HepG2 (cell line): Measurements from ENCODE around the gene COL8A1. TPM values are rescaled to one million over a fixed set of nuclear protein-coding genes. Genes with fewer than 3 reads are reported as not detected.

Source experiments
- ATAC-seq: fragments of 200-7000 bp; cut with Tn5 transposase; 3 replicates; pipeline ENCODE4 v1.9.1; 2020; ENCODE audit warnings: mild to moderate bottlenecking, moderate library complexity
- BruUV-seq: library from RNA; stranded (reverse); fragments of 400-500 nt; replicated peaks from 2 replicates; lab custom pipeline; 2021; lab: Mats Ljungman, UMichigan
- CTCF ChIA-PET: fragments of 300-600 bp; formaldehyde crosslinking; extraction: SDS; loops from one replicate; lab custom pipeline; 2021; ENCODE audit warnings: low total read pairs, inconsistent platforms, low intra/inter-chr PET ratio; lab: Yijun Ruan, JAX
- POLR2A ChIA-PET: fragments of 350-600 bp; sonication (Branson Sonifier 250); formaldehyde crosslinking; loops from one replicate; lab custom pipeline; 2020; ENCODE audit warnings: antibody characterized with exemption, inconsistent platforms; lab: Yijun Ruan, JAX
- DNase-seq: peaks from one replicate; pipeline ENCODE4 v3.0.0-alpha.2; 2015; ENCODE audit warnings: low spot score
- FAIRE-seq: peaks from 3 replicates; lab custom pipeline; 2011; peaks lifted over from hg19 to GRCh38; lab: Jason Lieb, UNC
- H2AFZ ChIP-seq: one replicate; pipeline ENCODE4 v1.6.1; 2011; ENCODE audit warnings: low read length, inconsistent platforms
- H3K27ac ChIP-seq: fragments of 300-600 bp; 3 replicates; pipeline ENCODE4 v1.8.0; 2011; ENCODE audit warnings: mixed run types, mild to moderate bottlenecking, mixed read lengths, low read length, inconsistent platforms; ENCODE audit not compliant: insufficient read depth; ENCODE audit errors: extremely low read length
- H3K27me3 ChIP-seq, 2 experiments: fragments of 200-600 bp in 1 of 2; 2 replicates in 1 of 2; 3 replicates in 1 of 2; pipeline versions ENCODE4 v1.6.0 to v1.8.0; 2011; ENCODE audit warnings: low read length in 2 of 2, mild to moderate bottlenecking in 2 of 2, moderate library complexity in 2 of 2, inconsistent platforms in 1 of 2; ENCODE audit not compliant: insufficient read depth in 2 of 2, control insufficient read depth in 1 of 2
- H3K36me3 ChIP-seq, 2 experiments: fragments of 200-600 bp in 1 of 2; replicated peaks in 1 of 2; 2 replicates in 1 of 2; 3 replicates in 1 of 2; pipeline versions ENCODE4 v1.5.1 to v1.8.0; 2011; ENCODE audit warnings: low read length in 2 of 2, inconsistent platforms in 1 of 2; ENCODE audit not compliant: insufficient read depth in 2 of 2, control insufficient read depth in 1 of 2
- H3K4me1 ChIP-seq: 2 replicates; pipeline ENCODE4 v1.5.1; 2012; ENCODE audit warnings: low read length, inconsistent platforms; ENCODE audit not compliant: insufficient read depth
- H3K4me2 ChIP-seq: 2 replicates; pipeline ENCODE4 v1.6.0; 2011; ENCODE audit warnings: low read depth, low read length, inconsistent platforms
- H3K4me3 ChIP-seq, 3 experiments: fragments of 200-600 bp in 1 of 3; sonication (generic), shearing (Covaris generic) in 1 of 3; replicated peaks in 1 of 3; 2 replicates each; pipeline ENCODE4 v1.5.1; 2011 to 2016; ENCODE audit warnings: low read length in 3 of 3, inconsistent platforms in 2 of 3, low read depth in 2 of 3, mild to moderate bottlenecking in 2 of 3, control low read depth in 1 of 3, mixed read lengths in 1 of 3; ENCODE audit not compliant: insufficient read depth in 1 of 3
- H3K79me2 ChIP-seq: one replicate; pipeline ENCODE4 v1.6.1; 2011; ENCODE audit warnings: low read length, inconsistent platforms; ENCODE audit not compliant: insufficient read depth
- H3K9ac ChIP-seq: 2 replicates; pipeline ENCODE4 v1.6.0; 2011; ENCODE audit warnings: mild to moderate bottlenecking, low read depth, low read length, inconsistent platforms; ENCODE audit not compliant: insufficient read depth
- H3K9me3 ChIP-seq: 2 replicates; pipeline ENCODE4 v1.5.1; 2012; ENCODE audit warnings: mild to moderate bottlenecking, low read length
- H4K20me1 ChIP-seq: 2 replicates; pipeline ENCODE4 v1.6.0; 2011; ENCODE audit warnings: inconsistent platforms, mild to moderate bottlenecking, low read length, moderate library complexity; ENCODE audit not compliant: insufficient read depth
- HOXA3 ChIP-seq: sonication (generic); formaldehyde crosslinking; IDR thresholded peaks from 2 replicates; pipeline ENCODE4 v1.5.0; 2020; ENCODE audit warnings: missing genetic modification reagents
- HOXD1 ChIP-seq: sonication (generic); formaldehyde crosslinking; IDR thresholded peaks from 2 replicates; pipeline ENCODE4 v1.5.0; 2020; ENCODE audit warnings: missing genetic modification reagents
- KLF6 ChIP-seq: IDR thresholded peaks from 2 replicates; pipeline ENCODE4 v1.8.0; 2016; ENCODE audit warnings: missing biosample characterization, missing genetic modification reagents
- MTF2 ChIP-seq: sonication (generic); formaldehyde crosslinking; IDR thresholded peaks from 2 replicates; pipeline ENCODE4 v1.5.0; 2020; ENCODE audit warnings: missing genetic modification reagents, borderline replicate concordance
- NCOA2 ChIP-seq: sonication (generic); formaldehyde crosslinking; IDR thresholded peaks from 2 replicates; pipeline ENCODE4 v1.8.0; 2022; ENCODE audit warnings: inconsistent platforms
- POGK ChIP-seq: sonication (generic); formaldehyde crosslinking; conservative IDR thresholded peaks from 2 replicates; pipeline ENCODE4 v1.8.0; 2022; ENCODE audit warnings: mild to moderate bottlenecking, moderate library complexity, missing genetic modification reagents
- STAT5B ChIP-seq: sonication (generic); formaldehyde crosslinking; IDR thresholded peaks from 2 replicates; pipeline ENCODE4 v1.4.0; 2020; ENCODE audit warnings: missing genetic modification reagents
- ZNF441 ChIP-seq: sonication (generic); formaldehyde crosslinking; IDR thresholded peaks from 2 replicates; pipeline ENCODE4 v1.7.0; 2021; ENCODE audit warnings: missing genetic modification reagents, borderline replicate concordance
- ZNF781 ChIP-seq: sonication (generic); formaldehyde crosslinking; IDR thresholded peaks from 2 replicates; pipeline ENCODE4 v1.5.1; 2020; ENCODE audit warnings: borderline replicate concordance, mild to moderate bottlenecking, missing genetic modification reagents; ENCODE audit errors: not compliant biosample characterization
- WGBS: methylation state at CpG from one replicate; pipeline ENCODE4 v1.1.6; 2017; ENCODE audit warnings: low lambda C conversion rate; 5-methylcytosine and 5-hydroxymethylcytosine counted together
- in situ Hi-C: cut with HindIII; loops from 2 replicates; pipeline ENCODE4 v1.10.0; 2017; ENCODE audit warnings: low pct_unique_long_range_greater_than_20kb; ENCODE audit not compliant: extremely low pct_ligation_motif_present
- intact Hi-C: fragments of 100-400 bp; cut with micrococcal nuclease; formaldehyde crosslinking; loops from one replicate; pipeline ENCODE4 v1.10.0; 2022; ENCODE audit not compliant: unreplicated experiment
- polyA plus RNA-seq, 8 experiments: library from polyadenylated mRNA; depleted of rRNA in 3 of 8; stranded (reverse) in 7 of 8; unstranded in 1 of 8; fragments of >200 nt; fragmentation: Illumina TruSeq in 4 of 8; extraction: Trizol in 4 of 8; gene quantifications; 2 replicates each; pipeline versions ENCODE4 v1.2.1 to v1.2.3, GENCODE V29; 2011 to 2016; ENCODE audit warnings: low read depth in 4 of 8, missing spikeins in 1 of 8, mixed read lengths in 1 of 8; ENCODE audit not compliant: insufficient read depth in 1 of 8
- total RNA-seq, 5 experiments: library from RNA; depleted of rRNA; stranded (reverse); fragments of >200 nt; fragmentation: Illumina TruSeq; extraction: Trizol; gene quantifications; 2 replicates each; pipeline ENCODE4 v1.2.3, GENCODE V29; 2016; ENCODE audit warnings: low read depth in 1 of 5
- TF ChIP-seq, protein P1 (sequence below): sonication (generic); formaldehyde crosslinking; IDR thresholded peaks from 2 replicates; pipeline ENCODE4 v1.5.0; 2020; ENCODE audit warnings: missing genetic modification reagents
- TF ChIP-seq, protein P2 (sequence below): sonication (generic); formaldehyde crosslinking; IDR thresholded peaks from 2 replicates; pipeline ENCODE4 v1.8.0; 2022; ENCODE audit warnings: missing genetic modification reagents, low read depth, mild to moderate bottlenecking, borderline replicate concordance
- TF ChIP-seq, protein P3 (sequence below): sonication (generic); formaldehyde crosslinking; IDR thresholded peaks from 2 replicates; pipeline ENCODE4 v1.4.0; 2020; ENCODE audit warnings: missing genetic modification reagents, borderline replicate concordance

Gene COL8A1
- total and polyA plus RNA-seq, 2 of the 13 experiments (the other 11 are each of a cell fraction or from before 2014, with no cell fraction given) = not detected

DNA sequence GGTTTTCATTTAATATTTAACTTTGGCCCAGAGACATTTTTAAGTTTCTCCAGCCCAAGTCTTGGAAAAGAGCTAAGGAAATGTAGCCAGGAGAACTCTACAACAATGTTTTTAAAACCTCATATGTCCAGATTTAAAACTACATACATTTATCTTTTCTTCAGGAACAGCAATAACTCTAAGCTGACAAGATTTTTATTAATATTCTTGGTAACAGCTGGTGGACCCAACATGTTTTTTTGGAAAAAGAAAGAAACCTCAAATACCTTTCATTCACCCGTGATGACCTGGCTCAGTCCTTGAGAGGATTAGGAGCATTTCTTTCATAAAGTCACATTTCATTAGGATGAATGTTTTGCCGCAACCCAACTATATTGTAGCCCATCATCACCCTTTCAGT lies 128.9 kb downstream of the COL8A1 start:
- FAIRE-seq = no peak
- Histone ChIP-seq H3K27me3 (no peaks in the 10 kb centered on the region; a peak in 1 of 5 replicates), H3K9ac (no peak overlapping the region)

More for the DNA sequence above, 128.9 kb downstream of the COL8A1 start:
- ATAC-seq (no peak), DNase-seq (no peak)
- 3% methylated on average over 2 of the region's 2 CpGs for WGBS
- no peak overlapping the region for H3K27ac ChIP-seq
- no peaks in the 10 kb centered on the region for H3K36me3 ChIP-seq
- H3K4me3 ChIP-seq = no peak overlapping the region
- H3K79me2 ChIP-seq = no peaks in the 10 kb centered on the region
- intact Hi-C loops (no loop called here), in situ Hi-C loops (no loop called here)
- no peaks in the 10 kb centered on the region for H3K4me1 ChIP-seq
- no peaks in the 10 kb centered on the region for H3K9me3 ChIP-seq
- H2AFZ ChIP-seq = no peak overlapping the region
- no peak for TF ChIP-seq HOXA3 (CRISPR knock-in tag)
- TF ChIP-seq KLF6 (CRISPR knock-in tag) = no peak
- TF ChIP-seq ZNF781 (CRISPR knock-in tag) = no peak
- TF ChIP-seq HOXD1 (CRISPR knock-in tag) = no peak
- TF ChIP-seq MTF2 (CRISPR knock-in tag) = no peak
- TF ChIP-seq, protein P1, sequence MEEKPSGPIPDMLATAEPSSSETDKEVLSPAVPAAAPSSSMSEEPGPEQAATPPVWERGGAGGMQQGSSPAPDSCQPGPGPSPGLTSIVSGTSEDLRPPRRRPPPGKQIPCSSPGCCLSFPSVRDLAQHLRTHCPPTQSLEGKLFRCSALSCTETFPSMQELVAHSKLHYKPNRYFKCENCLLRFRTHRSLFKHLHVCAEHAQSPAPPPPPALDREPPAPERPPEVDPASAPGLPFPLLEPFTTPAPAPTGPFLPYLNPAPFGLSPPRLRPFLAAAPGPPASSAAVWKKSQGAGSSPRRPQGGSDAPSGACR (CRISPR knock-in tag) = no peak
- no peak for TF ChIP-seq POGK
- TF ChIP-seq, protein P2, sequence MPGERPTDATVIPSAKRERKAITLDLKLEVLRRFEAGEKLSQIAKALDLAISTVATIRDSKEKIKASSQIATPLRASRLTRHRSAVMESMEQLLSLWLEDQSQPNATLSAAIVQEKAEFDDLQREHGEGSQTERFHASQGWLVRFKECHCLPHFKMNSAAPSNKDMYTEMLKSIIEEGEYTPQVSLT (CRISPR knock-in tag) = no peak
- TF ChIP-seq NCOA2 = no peak
- no peak for TF ChIP-seq ZNF441 (CRISPR knock-in tag)
- no peak for TF ChIP-seq STAT5B
- TF ChIP-seq, protein P3, sequence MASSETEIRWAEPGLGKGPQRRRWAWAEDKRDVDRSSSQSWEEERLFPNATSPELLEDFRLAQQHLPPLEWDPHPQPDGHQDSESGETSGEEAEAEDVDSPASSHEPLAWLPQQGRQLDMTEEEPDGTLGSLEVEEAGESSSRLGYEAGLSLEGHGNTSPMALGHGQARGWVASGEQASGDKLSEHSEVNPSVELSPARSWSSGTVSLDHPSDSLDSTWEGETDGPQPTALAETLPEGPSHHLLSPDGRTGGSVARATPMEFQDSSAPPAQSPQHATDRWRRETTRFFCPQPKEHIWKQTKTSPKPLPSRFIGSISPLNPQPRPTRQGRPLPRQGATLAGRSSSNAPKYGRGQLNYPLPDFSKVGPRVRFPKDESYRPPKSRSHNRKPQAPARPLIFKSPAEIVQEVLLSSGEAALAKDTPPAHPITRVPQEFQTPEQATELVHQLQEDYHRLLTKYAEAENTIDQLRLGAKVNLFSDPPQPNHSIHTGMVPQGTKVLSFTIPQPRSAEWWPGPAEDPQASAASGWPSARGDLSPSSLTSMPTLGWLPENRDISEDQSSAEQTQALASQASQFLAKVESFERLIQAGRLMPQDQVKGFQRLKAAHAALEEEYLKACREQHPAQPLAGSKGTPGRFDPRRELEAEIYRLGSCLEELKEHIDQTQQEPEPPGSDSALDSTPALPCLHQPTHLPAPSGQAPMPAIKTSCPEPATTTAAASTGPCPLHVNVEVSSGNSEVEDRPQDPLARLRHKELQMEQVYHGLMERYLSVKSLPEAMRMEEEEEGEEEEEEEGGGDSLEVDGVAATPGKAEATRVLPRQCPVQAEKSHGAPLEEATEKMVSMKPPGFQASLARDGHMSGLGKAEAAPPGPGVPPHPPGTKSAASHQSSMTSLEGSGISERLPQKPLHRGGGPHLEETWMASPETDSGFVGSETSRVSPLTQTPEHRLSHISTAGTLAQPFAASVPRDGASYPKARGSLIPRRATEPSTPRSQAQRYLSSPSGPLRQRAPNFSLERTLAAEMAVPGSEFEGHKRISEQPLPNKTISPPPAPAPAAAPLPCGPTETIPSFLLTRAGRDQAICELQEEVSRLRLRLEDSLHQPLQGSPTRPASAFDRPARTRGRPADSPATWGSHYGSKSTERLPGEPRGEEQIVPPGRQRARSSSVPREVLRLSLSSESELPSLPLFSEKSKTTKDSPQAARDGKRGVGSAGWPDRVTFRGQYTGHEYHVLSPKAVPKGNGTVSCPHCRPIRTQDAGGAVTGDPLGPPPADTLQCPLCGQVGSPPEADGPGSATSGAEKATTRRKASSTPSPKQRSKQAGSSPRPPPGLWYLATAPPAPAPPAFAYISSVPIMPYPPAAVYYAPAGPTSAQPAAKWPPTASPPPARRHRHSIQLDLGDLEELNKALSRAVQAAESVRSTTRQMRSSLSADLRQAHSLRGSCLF (CRISPR knock-in tag) = no peak
- ChIA-PET POLR2A (no interaction called here), CTCF (no interaction called here)
- H4K20me1 ChIP-seq = no peaks in the 10 kb centered on the region
- no TSS peak for BruUV-seq
- no peak overlapping the region for H3K4me2 ChIP-seq
